ENCODE results near the gene CA6. TPM values are rescaled to one million over a fixed set of nuclear protein-coding genes. Genes with fewer than 3 reads are reported as not detected.
A peak's percentile ranks its signal among the peaks of the same experiment; 100 is the strongest.

The CA6 gene
- total RNA-seq, 1 donor from 2014 or later, result not detected

DNA sequence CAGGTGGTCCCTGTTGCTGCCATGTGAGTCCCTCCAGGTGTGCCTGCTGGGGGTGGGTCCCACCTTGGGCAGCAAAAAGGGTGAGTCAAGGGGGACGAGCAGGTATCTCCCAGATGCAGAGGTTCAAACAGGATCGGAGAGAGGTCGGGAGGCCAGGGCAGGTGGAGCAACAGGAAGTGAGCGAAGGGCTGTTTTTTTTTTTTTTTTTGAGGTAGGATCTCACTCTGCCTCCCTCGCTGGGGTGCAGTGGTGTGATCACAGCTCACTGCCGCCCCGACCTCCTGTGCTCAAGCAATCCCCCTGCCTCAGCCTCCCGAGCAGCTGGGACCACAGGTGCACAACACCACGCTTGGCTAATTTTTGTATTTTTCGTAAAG is 41.1 kb downstream of the CA6 start:
- Histone ChIP-seq H3K27me3 (ENCODE audit: low read depth) (no peaks in the 10 kb centered on the region), H3K4me1 (peaks cover 30% of the 10 kb centered on the region), H3K27ac (replicated peaks) (peak overlapping the region; percentile 76), H3K36me3 (no peaks in the 10 kb centered on the region), H3K4me3 (no peak overlapping the region), H3K9me3 (replicated peaks) (no peaks in the 10 kb centered on the region)
- no peak for DNase-seq
- intact Hi-C loops (cut with micrococcal nuclease), result loop anchor here (5.0 kb wide), 1 partner anchor 65 kb away; no protein-coding TSS in a partner anchor
- TF ChIP-seq, protein P1, sequence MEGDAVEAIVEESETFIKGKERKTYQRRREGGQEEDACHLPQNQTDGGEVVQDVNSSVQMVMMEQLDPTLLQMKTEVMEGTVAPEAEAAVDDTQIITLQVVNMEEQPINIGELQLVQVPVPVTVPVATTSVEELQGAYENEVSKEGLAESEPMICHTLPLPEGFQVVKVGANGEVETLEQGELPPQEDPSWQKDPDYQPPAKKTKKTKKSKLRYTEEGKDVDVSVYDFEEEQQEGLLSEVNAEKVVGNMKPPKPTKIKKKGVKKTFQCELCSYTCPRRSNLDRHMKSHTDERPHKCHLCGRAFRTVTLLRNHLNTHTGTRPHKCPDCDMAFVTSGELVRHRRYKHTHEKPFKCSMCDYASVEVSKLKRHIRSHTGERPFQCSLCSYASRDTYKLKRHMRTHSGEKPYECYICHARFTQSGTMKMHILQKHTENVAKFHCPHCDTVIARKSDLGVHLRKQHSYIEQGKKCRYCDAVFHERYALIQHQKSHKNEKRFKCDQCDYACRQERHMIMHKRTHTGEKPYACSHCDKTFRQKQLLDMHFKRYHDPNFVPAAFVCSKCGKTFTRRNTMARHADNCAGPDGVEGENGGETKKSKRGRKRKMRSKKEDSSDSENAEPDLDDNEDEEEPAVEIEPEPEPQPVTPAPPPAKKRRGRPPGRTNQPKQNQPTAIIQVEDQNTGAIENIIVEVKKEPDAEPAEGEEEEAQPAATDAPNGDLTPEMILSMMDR (IDR thresholded peaks at IDR 0.05; ENCODE audit: borderline replicate concordance), result no peak

DNA sequence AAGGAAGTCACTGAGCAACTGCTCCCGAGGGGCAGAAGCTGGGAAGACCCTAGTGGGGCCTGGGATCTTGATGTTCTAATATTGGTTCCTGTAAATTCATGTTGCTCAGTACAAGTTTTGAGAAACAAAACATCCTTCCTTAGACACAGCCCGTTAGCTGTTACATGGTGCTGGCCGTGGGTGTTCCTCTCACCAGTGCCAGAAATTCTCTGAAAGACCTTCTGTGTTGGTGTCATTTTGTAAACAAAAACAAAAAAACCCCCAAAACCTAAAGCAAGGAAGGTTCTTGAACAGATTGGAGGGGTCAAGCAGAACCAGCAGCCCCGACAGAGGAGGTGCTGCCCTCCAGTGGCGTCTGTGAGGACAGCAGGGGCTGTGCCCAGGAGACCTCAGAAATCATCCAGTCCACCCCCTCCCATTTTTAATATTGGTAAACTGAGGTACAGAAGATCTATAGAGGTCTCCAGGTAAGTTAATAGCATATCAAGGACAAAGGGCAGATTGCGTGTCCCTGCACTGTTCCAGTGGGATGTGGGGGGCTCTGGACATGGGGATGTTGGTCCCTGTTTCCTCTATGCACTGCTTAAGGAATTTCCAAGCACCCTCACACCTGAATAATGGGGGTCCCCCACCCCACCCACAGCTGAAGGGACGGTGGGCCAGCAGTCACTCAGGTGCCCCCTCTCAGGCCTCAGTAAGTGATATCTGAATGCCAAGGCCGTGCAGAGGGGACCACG is 42.4 kb downstream of the CA6 start:
- DNase-seq, result peak; percentile 54
- H3K9me3 ChIP-seq (replicated peaks), result no peaks in the 10 kb centered on the region
- no peaks in the 10 kb centered on the region for H3K36me3 ChIP-seq
- H3K4me3 ChIP-seq, result no peak overlapping the region
- intact Hi-C loops (cut with micrococcal nuclease), result loop anchor here (5.0 kb wide), 1 partner anchor 66 kb away; no protein-coding TSS in a partner anchor
- no peaks in the 10 kb centered on the region for H3K27me3 ChIP-seq (ENCODE audit: low read depth)
- TF ChIP-seq, protein P1 (IDR thresholded peaks at IDR 0.05; ENCODE audit: borderline replicate concordance), result peak; percentile 96
- peak overlapping the region; percentile 43 for H3K27ac ChIP-seq (replicated peaks)
- H3K4me1 ChIP-seq, result peaks cover 30% of the 10 kb centered on the region

DNA sequence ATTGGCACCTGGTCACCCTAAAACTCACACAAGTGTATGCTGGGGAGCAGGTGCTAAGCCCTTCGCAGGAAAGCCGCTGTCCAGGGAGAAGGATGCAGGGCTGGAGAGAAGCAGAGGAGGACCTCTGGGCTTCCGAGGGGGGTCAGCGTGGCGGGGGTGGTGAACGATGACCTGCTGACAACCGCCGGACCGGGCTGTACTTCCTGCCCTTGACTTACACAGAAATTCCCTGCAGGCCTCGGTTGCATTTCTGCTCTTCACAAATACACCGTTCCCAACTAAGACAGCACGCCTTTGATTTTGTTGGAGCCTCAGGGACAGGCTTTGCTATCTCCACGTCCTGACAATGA is 42.9 kb downstream of the CA6 start:
- H3K36me3 ChIP-seq, result no peaks in the 10 kb centered on the region
- no peaks in the 10 kb centered on the region for H3K27me3 ChIP-seq (ENCODE audit: low read depth)
- TF ChIP-seq, protein P1 (IDR thresholded peaks at IDR 0.05; ENCODE audit: borderline replicate concordance), result no peak
- H3K4me3 ChIP-seq, result no peak overlapping the region
- intact Hi-C loops (cut with micrococcal nuclease), result loop anchor here (5.0 kb wide), 1 partner anchor 66 kb away; no protein-coding TSS in a partner anchor
- H3K9me3 ChIP-seq (replicated peaks), result no peaks in the 10 kb centered on the region
- no peak for DNase-seq
- H3K4me1 ChIP-seq, result peaks cover 30% of the 10 kb centered on the region
- H3K27ac ChIP-seq (replicated peaks), result peak overlapping the region; percentile 40

DNA sequence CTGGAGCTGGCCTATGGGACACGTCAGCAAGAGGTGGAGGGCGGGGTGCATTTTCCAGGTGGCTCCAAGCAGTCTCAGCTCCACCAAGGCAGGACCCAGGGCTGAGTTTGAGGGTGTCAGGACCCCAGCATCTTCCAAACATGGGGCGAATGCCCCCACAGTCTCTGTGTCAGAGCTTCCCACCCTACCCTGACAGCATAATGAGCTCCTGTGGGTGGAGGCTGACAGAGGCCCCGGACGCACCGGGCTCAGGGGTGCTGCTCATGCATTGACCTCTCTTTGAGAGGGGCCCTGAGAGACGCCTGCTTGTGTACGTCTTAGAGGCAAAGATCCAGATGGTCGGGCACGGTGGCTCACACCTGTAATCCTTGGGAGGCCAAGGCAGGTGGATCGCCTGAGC is 43.4 kb downstream of the CA6 start:
- Histone ChIP-seq H3K27me3 (ENCODE audit: low read depth) (no peaks in the 10 kb centered on the region), H3K4me3 (no peak overlapping the region), H3K27ac (replicated peaks) (peak overlapping the region; percentile 40), H3K4me1 (peaks cover 30% of the 10 kb centered on the region), H3K36me3 (no peaks in the 10 kb centered on the region), H3K9me3 (replicated peaks) (no peaks in the 10 kb centered on the region)
- no peak for DNase-seq
- TF ChIP-seq, protein P1 (IDR thresholded peaks at IDR 0.05; ENCODE audit: borderline replicate concordance), result no peak
- intact Hi-C loops (cut with micrococcal nuclease), result loop anchor here (5.0 kb wide), 1 partner anchor 67 kb away; no protein-coding TSS in a partner anchor

DNA sequence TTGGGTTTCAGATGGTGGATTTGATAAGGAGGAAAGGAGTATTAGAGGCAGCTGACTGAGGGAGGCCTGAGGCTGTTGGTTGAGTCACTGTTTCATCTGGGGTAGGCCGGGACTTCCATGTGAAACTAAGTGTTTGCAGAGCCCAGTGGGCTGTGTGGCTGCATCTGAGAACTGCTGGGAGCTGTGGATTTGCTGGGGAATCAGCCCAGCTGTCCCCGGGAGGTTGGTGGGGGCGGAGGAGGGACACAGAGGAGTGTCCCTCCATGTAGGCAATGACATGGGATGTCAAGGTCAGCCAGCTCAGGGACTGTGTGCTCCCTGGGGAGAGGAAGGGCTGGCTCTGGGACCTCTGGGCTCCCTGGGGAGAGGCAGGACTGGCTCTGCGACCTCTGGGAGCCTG is 44.2 kb downstream of the CA6 start:
- H3K4me3 ChIP-seq, result no peak overlapping the region
- H3K27ac ChIP-seq (replicated peaks), result no peak overlapping the region
- intact Hi-C loops (cut with micrococcal nuclease), result loop anchor here (5.0 kb wide), 1 partner anchor 68 kb away; no protein-coding TSS in a partner anchor
- no peaks in the 10 kb centered on the region for H3K27me3 ChIP-seq (ENCODE audit: low read depth)
- H3K4me1 ChIP-seq, result peaks cover 30% of the 10 kb centered on the region
- TF ChIP-seq, protein P1 (IDR thresholded peaks at IDR 0.05; ENCODE audit: borderline replicate concordance), result no peak
- H3K36me3 ChIP-seq, result no peaks in the 10 kb centered on the region
- DNase-seq, result no peak
- H3K9me3 ChIP-seq (replicated peaks), result no peaks in the 10 kb centered on the region

All from left ventricle myocardium inferior (tissue), 1 donor.